Measurements from ENCODE around the gene CRYBB2.

GRCh38 chr22:25237503-25237902, 18.1 kb downstream of the CRYBB2 start:
- TF ChIP-seq CTCF (IDR thresholded peaks at IDR 0.05): no peak
- no peak for TF ChIP-seq POLR2A (IDR thresholded peaks at IDR 0.05)
